IMR-90 (cell line): ENCODE results near the gene USP20. TPM values are rescaled to one million over a fixed set of nuclear protein-coding genes. Genes with fewer than 3 reads are reported as not detected.

Experiments
- ATAC-seq: fragments of 200-7000 bp; cut with Tn5 transposase; 2 replicates; pipeline ENCODE4 v1.9.1; 2020; ENCODE audit warnings: low read depth, mild to moderate bottlenecking, moderate library complexity
- BruUV-seq: library from RNA; stranded (reverse); fragments of 400-500 nt; replicated peaks from 2 replicates; lab custom pipeline; 2021; lab: Mats Ljungman, UMichigan
- CTCF ChIA-PET: fragments of 300-600 bp; formaldehyde crosslinking; extraction: SDS; loops from one replicate; lab custom pipeline; 2021; ENCODE audit warnings: antibody characterized with exemption; lab: Yijun Ruan, JAX
- POLR2A ChIA-PET: fragments of 300-600 bp; sonication (Branson Sonifier 250); formaldehyde crosslinking; loops from one replicate; lab custom pipeline; 2022; ENCODE audit warnings: antibody characterized with exemption; ENCODE audit not compliant: unreplicated experiment; lab: Charles Lee
- DNase-seq: peaks from one replicate; pipeline ENCODE4 v3.0.0; 2013
- H2AFZ ChIP-seq: replicated peaks from 2 replicates; pipeline ENCODE3; 2013; ENCODE audit warnings: low read length, mild to moderate bottlenecking; ENCODE audit not compliant: poor library complexity
- H2AK5ac ChIP-seq: 2 replicates; pipeline ENCODE4 v1.6.1; 2013; ENCODE audit warnings: low read depth, low read length, inconsistent platforms
- H2AK9ac ChIP-seq: replicated peaks from 2 replicates; pipeline ENCODE3; 2013; ENCODE audit warnings: mild to moderate bottlenecking, low read depth, low read length, moderate library complexity; ENCODE audit not compliant: poor library complexity
- H2BK120ac ChIP-seq: 2 replicates; pipeline ENCODE4 v1.6.1; 2013; ENCODE audit warnings: low read depth, low read length, inconsistent platforms
- H2BK15ac ChIP-seq: 3 replicates; pipeline ENCODE4 v1.6.1; 2013; ENCODE audit warnings: low read depth, low read length, inconsistent platforms
- H2BK20ac ChIP-seq: 2 replicates; pipeline ENCODE4 v1.6.1; 2013; ENCODE audit warnings: low read depth, mild to moderate bottlenecking, inconsistent platforms, low read length, moderate library complexity
- H2BK5ac ChIP-seq: 2 replicates; pipeline ENCODE4 v1.6.1; 2013; ENCODE audit warnings: mild to moderate bottlenecking, low read depth, low read length, inconsistent platforms; ENCODE audit not compliant: poor library complexity, severe bottlenecking
- H3K14ac ChIP-seq: replicated peaks from 2 replicates; pipeline ENCODE4 v1.6.1; 2013; ENCODE audit warnings: low read depth, low read length, inconsistent platforms
- H3K18ac ChIP-seq: 2 replicates; pipeline ENCODE4 v1.6.1; 2013; ENCODE audit warnings: low read depth, low read length, control low read depth
- H3K23ac ChIP-seq: 2 replicates; pipeline ENCODE4 v1.6.1; 2013; ENCODE audit warnings: low read depth, low read length, inconsistent platforms
- H3K27ac ChIP-seq: 2 replicates; pipeline ENCODE4 v1.5.1; 2013; ENCODE audit warnings: mild to moderate bottlenecking, control low read depth, low read length; ENCODE audit not compliant: insufficient read depth
- H3K27me3 ChIP-seq: 2 replicates; pipeline ENCODE4 v1.6.1; 2013; ENCODE audit warnings: low read length; ENCODE audit not compliant: control insufficient read depth, insufficient read depth
- H3K36me3 ChIP-seq: 2 replicates; pipeline ENCODE4 v1.6.1; 2013; ENCODE audit warnings: low read length, mixed read lengths; ENCODE audit not compliant: control insufficient read depth, insufficient read depth
- H3K4ac ChIP-seq: 2 replicates; pipeline ENCODE4 v1.6.1; 2013; ENCODE audit warnings: low read depth, low read length, inconsistent platforms
- H3K4me1 ChIP-seq: 2 replicates; pipeline ENCODE4 v1.6.1; 2013; ENCODE audit warnings: low read length, mixed read lengths; ENCODE audit not compliant: control insufficient read depth, insufficient read depth
- H3K4me2 ChIP-seq: 2 replicates; pipeline ENCODE4 v1.6.1; 2013; ENCODE audit warnings: low read depth, mild to moderate bottlenecking, control low read depth, low read length, moderate library complexity
- H3K4me3 ChIP-seq: 2 replicates; pipeline ENCODE4 v1.5.1; 2013; ENCODE audit warnings: low read depth, mild to moderate bottlenecking, control low read depth, low read length, moderate library complexity; ENCODE audit not compliant: insufficient read depth
- H3K56ac ChIP-seq: 2 replicates; pipeline ENCODE4 v1.6.1; 2013; ENCODE audit warnings: low read length, inconsistent platforms; ENCODE audit not compliant: insufficient read depth; ENCODE audit errors: extremely low read depth
- H3K79me1 ChIP-seq, 2 experiments: 2 replicates each; pipeline ENCODE4 v1.6.1; 2013; ENCODE audit warnings: low read length in 2 of 2, inconsistent platforms in 1 of 2, low read depth in 1 of 2
- H3K9ac ChIP-seq: 2 replicates; pipeline ENCODE4 v1.6.1; 2013; ENCODE audit warnings: low read depth, low read length, control low read depth
- H3K9me1 ChIP-seq: 2 replicates; pipeline ENCODE4 v1.6.1; 2013; ENCODE audit warnings: low read length, inconsistent platforms; ENCODE audit not compliant: insufficient read depth
- H3K9me3 ChIP-seq: 2 replicates; pipeline ENCODE4 v1.6.1; 2013; ENCODE audit warnings: low read length; ENCODE audit not compliant: control insufficient read depth, insufficient read depth
- H4K20me1 ChIP-seq: 2 replicates; pipeline ENCODE4 v1.6.1; 2013; ENCODE audit warnings: low read length, inconsistent platforms; ENCODE audit not compliant: insufficient read depth
- H4K5ac ChIP-seq: 2 replicates; pipeline ENCODE4 v1.6.1; 2013; ENCODE audit warnings: mild to moderate bottlenecking, low read depth, low read length, control low read depth
- H4K8ac ChIP-seq, 2 experiments: 2 replicates each; pipeline ENCODE4 v1.6.1; 2013; ENCODE audit warnings: low read depth in 2 of 2, low read length in 2 of 2, control low read depth in 1 of 2, inconsistent platforms in 1 of 2
- H4K91ac ChIP-seq: 2 replicates; pipeline ENCODE4 v1.6.1; 2013; ENCODE audit warnings: low read depth, low read length, inconsistent platforms; ENCODE audit not compliant: insufficient read depth
- BHLHE40 ChIP-seq: fragments of 150-350 bp; IDR thresholded peaks from 2 replicates; pipeline ENCODE4 v1.6.1; 2016; ENCODE audit warnings: mild to moderate bottlenecking, low read depth, low read length
- MXI1 ChIP-seq: IDR thresholded peaks from 2 replicates; pipeline ENCODE4 v1.6.1; 2012; ENCODE audit warnings: low read depth, mild to moderate bottlenecking, low read length, moderate library complexity, borderline replicate concordance
- POLR2A ChIP-seq: IDR thresholded peaks from 2 replicates; pipeline ENCODE4 v1.6.1; 2012; ENCODE audit warnings: mild to moderate bottlenecking, low read depth, low read length
- RFX5 ChIP-seq: IDR thresholded peaks from 2 replicates; pipeline ENCODE4 v1.8.0; 2012; ENCODE audit warnings: low read depth, mild to moderate bottlenecking, low read length, moderate library complexity
- SMC3 ChIP-seq: fragments of 150-350 bp; IDR thresholded peaks from 2 replicates; pipeline ENCODE4 v1.6.1; 2016; ENCODE audit warnings: low read depth, mild to moderate bottlenecking, antibody characterized with exemption, low read length, moderate library complexity
- WGBS, 2 experiments: methylation state at CpG; one replicate each; pipeline versions ENCODE4 v1.1.5 to v1.1.7; 2013; ENCODE audit warnings: missing lambda C conversion rate in 2 of 2; ENCODE audit not compliant: insufficient read length in 1 of 2; ENCODE audit errors: extremely low coverage in 2 of 2; 5-methylcytosine and 5-hydroxymethylcytosine counted together
- dilution Hi-C: fragments of 300-500 bp; cut with HindIII; formaldehyde crosslinking; loops from one replicate; pipeline ENCODE4 v1.14.3; 2018; ENCODE audit warnings: low sequenced_read_pairs; ENCODE audit not compliant: unreplicated experiment
- in situ Hi-C: fragments of 300-500 bp; cut with MboI; formaldehyde crosslinking; loops from 3 replicates; pipeline ENCODE4 v1.14.3; 2019; ENCODE audit warnings: low sequenced_read_pairs, inconsistent platforms, mixed read lengths
- intact Hi-C: fragments of 100-400 bp; cut with micrococcal nuclease; formaldehyde crosslinking; loops from 2 replicates; pipeline ENCODE4 v1.10.0; 2022
- polyA plus RNA-seq, 3 experiments: library from polyadenylated mRNA; depleted of rRNA; stranded (reverse); fragments of >200 nt; gene quantifications; 2 replicates each; pipeline ENCODE4 v1.2.3, GENCODE V29; 2012; ENCODE audit warnings: low replicate concordance in 1 of 3
- total RNA-seq: library from RNA; depleted of rRNA; stranded (reverse); fragments of >200 nt; gene quantifications from 2 replicates; pipeline ENCODE4 v1.2.3, GENCODE V29; 2012
- TF ChIP-seq, protein P1 (sequence below): conservative IDR thresholded peaks from 2 replicates; pipeline ENCODE4 v1.5.1; 2012; ENCODE audit warnings: mild to moderate bottlenecking, low read depth, low read length, improper control_type of control experiment
- TF ChIP-seq, protein P2 (sequence below): fragments of 150-350 bp; IDR thresholded peaks from 2 replicates; pipeline ENCODE4 v1.6.1; 2017; ENCODE audit warnings: mild to moderate bottlenecking, antibody characterized with exemption, low read length, low read depth

Gene USP20
- total and polyA plus RNA-seq, 2 of the 4 experiments (the other 2 are of a cell fraction) = 3.8 to 21.6 TPM

DNA sequence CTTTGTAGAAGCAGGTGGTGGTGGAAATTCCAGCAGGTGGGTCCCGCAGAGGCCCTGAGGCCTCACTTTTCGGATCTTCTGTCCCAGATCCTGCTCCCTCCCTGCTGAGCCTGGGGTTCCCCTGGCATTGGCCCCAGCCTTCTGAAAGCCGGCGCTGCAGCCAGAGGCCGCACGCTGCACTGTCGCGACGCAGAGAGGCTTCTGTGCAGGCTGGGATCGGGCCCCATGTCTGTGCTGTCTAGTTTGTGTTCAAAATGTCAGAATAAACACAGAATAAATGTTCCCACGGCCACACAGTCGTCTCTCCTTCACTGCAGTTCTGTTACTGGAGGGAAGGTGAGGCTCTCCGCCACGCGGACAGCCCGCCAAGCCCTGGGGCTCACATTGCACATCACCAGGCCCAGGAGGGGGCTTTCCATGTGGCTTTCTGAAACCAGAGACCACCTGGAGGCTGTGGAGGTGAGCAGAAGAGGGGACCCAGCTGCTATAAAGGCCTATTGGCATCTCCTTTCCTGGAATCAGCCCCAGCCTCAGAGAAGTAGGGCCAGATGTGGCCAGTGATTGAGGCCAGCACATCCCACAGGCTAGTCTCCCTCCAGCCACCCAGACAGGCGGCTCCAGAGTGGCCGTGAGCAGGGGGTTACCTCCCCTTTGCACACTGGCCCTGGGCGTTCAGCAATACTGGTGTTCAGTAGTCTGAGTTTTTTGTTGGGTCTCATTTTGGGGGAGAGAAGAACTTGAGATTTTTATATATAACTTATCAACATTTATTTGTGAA is 46.5 kb downstream of the USP20 start:
- H3K9ac ChIP-seq = no peak overlapping the region
- H3K4ac ChIP-seq = no peak overlapping the region
- H3K36me3 ChIP-seq = peaks cover 31% of the 10 kb centered on the region; the same call in 1 of the 2 replicates
- no peaks in the 10 kb centered on the region for H4K20me1 ChIP-seq
- no TSS peak for BruUV-seq
- no peak overlapping the region for H3K18ac ChIP-seq
- no peak overlapping the region for H2AFZ ChIP-seq
- in situ Hi-C loops (loop anchor here (25.0 kb wide), 1 partner anchor 181 kb away; the partner anchor contains the start of gene GPR107), intact Hi-C loops (loop anchor here (10.0 kb wide), 1 partner anchor 353 kb away; no protein-coding TSS in a partner anchor), dilution Hi-C loops (no loop called here)
- H3K4me1 ChIP-seq = peaks cover 16% of the 10 kb centered on the region
- no peak overlapping the region for H2BK15ac ChIP-seq
- no peaks in the 10 kb centered on the region for H3K27me3 ChIP-seq
- no peak overlapping the region for H2AK5ac ChIP-seq
- no peak overlapping the region for H3K4me2 ChIP-seq
- H2AK9ac ChIP-seq = no peak overlapping the region
- peaks cover 8% of the 10 kb centered on the region; the same call in 1 of the 2 replicates for H3K9me1 ChIP-seq
- H3K4me3 ChIP-seq = no peak overlapping the region
- H3K27ac ChIP-seq = no peak overlapping the region
- TF ChIP-seq SMC3 = no peak
- TF ChIP-seq BHLHE40 = no peak
- TF ChIP-seq, protein P1, sequence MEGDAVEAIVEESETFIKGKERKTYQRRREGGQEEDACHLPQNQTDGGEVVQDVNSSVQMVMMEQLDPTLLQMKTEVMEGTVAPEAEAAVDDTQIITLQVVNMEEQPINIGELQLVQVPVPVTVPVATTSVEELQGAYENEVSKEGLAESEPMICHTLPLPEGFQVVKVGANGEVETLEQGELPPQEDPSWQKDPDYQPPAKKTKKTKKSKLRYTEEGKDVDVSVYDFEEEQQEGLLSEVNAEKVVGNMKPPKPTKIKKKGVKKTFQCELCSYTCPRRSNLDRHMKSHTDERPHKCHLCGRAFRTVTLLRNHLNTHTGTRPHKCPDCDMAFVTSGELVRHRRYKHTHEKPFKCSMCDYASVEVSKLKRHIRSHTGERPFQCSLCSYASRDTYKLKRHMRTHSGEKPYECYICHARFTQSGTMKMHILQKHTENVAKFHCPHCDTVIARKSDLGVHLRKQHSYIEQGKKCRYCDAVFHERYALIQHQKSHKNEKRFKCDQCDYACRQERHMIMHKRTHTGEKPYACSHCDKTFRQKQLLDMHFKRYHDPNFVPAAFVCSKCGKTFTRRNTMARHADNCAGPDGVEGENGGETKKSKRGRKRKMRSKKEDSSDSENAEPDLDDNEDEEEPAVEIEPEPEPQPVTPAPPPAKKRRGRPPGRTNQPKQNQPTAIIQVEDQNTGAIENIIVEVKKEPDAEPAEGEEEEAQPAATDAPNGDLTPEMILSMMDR = no peak
- no peak for TF ChIP-seq POLR2A
- TF ChIP-seq MXI1 = no peak
- TF ChIP-seq, protein P2, sequence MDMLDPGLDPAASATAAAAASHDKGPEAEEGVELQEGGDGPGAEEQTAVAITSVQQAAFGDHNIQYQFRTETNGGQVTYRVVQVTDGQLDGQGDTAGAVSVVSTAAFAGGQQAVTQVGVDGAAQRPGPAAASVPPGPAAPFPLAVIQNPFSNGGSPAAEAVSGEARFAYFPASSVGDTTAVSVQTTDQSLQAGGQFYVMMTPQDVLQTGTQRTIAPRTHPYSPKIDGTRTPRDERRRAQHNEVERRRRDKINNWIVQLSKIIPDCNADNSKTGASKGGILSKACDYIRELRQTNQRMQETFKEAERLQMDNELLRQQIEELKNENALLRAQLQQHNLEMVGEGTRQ = no peak
- TF ChIP-seq RFX5 = no peak
- H3K56ac ChIP-seq = no peak overlapping the region
- H3K9me3 ChIP-seq = no peaks in the 10 kb centered on the region
- no peak overlapping the region for H3K23ac ChIP-seq
- 78% methylated on average over 3 of the region's 19 CpGs; no CpG with 5 or more reads in 1 of the 2 experiments for WGBS, 2 experiments
- no peak overlapping the region for H4K8ac ChIP-seq
- ChIA-PET CTCF (no interaction called here), POLR2A (no interaction called here)
- no peak overlapping the region for H2BK20ac ChIP-seq
- no peak overlapping the region for H3K14ac ChIP-seq
- DNase-seq (no peak), ATAC-seq (no peak)
- no peak overlapping the region for H4K5ac ChIP-seq
- H4K91ac ChIP-seq = no peak overlapping the region
- no peak overlapping the region for H2BK120ac ChIP-seq
- peaks cover 0 to 2% of the 10 kb centered on the region in 2 experiments; a peak in 1 of 4 replicates for H3K79me1 ChIP-seq
- H2BK5ac ChIP-seq = no peak overlapping the region
